ENCODE measurements around the gene BMAL1.
A peak's percentile ranks its signal among the peaks of the same experiment; 100 is the strongest.
"Not testable (repeated sequence)": the region's sequence is repeated elsewhere in the genome, so short reads cannot be mapped to it uniquely, and the experiment has no call there.

Gene BMAL1

DNA sequence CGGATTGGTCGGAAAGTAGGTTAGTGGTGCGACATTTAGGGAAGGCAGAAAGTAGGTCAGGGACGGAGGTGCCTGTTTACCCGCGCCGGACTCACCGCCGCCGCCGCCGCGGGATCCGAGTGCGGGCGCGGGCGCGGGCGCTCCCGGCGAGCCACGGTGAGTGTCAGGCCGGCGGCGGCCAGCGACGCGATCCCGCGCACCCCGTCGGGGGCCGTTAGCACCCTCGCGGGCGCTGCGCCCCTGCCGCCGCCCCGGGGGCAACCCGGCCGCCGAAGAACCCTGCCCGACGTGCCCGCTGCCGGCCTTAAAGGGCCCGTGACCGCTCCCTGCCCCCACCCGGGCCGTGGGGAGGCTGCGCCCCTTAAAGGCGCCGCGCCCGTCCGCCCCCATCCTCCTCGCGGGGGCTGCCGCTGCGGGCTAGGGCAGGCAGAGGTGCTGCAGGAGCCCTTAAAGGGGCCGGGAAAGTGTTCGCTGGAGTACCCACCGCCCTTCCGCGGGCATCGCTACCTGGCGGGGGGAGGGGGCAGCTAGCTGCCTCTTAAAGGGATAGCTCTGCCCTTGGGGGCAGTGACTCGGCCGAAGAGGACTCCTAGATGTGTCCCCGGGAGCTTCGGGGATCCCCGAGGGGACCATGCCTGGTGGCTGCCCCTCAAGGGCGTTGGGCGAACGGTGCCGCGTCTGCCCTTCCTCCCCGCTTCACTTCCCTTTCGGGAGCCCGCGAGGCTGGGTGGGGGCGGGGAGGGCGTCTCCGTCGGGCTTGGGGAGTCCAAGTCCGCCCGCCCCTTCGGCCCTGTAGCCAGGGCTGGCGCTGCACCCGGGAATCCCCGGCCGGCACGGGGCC, at the start of gene BMAL1:
BMAL1 (plus strand) TSS at position 23 of the 841 bp plus-strand sequence. CDS start 76,519 bp downstream, outside the sequence.
- peak in 1 of 2 donors; percentile 43 for DNase-seq

DNA sequence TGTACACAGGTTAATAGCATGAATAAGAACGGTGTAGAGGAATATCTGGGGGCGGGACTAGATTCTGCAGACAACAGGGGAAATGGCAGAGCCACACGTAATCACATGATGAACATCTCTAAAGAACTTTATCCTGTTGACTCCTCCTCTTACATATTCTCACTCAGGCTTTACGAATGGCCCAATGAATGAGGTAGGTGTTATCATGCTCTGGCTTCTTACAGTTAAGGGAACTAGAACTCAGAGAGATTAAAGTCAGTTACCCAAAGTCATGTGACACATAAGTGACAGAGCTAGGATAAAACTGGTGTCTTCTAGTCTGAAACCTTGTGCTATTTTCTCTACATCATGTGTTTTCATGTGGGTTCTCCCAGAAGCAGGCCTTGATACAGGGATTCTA, 49.0 kb upstream of the BMAL1 start:
- DNase-seq: no peak

DNA sequence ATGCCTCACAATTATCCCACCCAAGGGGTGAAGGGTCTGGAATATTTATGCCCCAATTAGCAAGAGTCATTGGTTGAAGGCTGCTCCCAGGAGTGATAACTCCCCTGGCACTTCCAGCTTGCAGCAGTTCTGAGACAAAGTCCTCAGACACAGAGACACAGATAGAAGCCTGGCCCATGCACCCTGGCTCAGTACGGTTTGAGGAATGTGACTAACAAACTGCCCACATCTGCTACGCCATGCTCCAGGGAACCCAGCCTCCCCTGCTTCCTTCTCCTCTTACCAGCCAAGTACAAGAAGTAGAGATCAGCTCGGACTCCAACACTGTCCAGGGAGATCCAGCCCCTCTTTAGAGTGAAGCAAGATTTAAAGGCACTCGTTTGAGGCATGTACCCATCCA, 48.5 kb upstream of the BMAL1 start:
- no peak for DNase-seq

DNA sequence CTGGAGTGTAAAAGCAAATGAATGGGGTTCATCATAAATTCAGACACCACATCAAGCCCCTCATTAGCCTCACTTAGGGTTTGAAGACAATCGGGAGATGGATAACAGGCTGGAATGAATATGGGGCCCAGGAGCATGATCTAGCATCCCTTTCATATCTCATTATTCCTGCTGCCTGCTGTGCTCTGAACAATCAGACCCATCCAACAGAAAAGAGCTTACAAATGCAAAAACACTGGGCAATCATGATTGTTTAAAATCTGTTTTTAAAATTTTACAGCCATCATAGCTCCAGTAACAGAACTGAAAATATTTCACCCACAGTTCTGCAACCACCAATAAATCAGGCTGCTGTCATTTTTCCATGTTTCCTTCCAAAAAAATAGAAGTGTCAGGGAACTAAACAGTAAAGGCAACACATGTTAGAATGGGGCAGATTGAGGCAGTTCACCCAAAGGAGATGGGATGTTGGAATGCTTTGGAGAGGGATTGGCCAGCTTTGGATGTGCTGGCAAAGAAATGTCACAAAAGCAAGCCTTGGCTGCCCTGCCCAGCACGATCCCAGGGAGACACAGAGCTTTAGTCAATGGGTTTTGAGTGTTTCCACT, 47.8 kb upstream of the BMAL1 start:
- no peak for DNase-seq

DNA sequence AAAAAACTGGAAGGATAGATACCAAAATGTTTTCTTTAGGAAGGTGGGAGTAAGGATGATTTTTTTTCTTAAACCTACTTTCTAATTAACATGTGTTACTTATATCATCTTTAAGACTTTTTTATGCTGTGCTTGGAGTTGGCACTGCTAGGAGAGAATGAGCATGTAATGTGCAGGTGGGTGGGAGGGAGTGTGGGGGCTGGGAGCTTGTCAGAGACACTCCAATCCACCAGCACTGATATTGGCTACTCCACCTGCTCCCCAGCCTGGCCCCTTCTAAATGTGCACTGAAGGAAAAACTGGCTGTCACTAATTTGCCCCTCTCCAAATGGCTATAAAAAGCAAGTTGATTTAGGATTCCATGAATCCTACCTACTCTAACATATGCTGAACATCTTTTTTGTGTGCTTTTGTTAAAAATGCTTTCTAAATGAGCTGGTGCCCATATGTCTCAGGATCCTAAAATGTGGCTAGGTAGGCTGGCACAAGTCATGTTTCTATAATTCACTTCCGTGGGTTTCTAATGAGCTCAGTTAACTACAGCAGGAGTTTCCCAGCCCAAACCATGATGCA, 44.3 kb upstream of the BMAL1 start:
- DNase-seq: no peak

GRCh38 chr11:13235895-13236294, 41.7 kb upstream of the BMAL1 start:
- DNase-seq: no peak

DNA sequence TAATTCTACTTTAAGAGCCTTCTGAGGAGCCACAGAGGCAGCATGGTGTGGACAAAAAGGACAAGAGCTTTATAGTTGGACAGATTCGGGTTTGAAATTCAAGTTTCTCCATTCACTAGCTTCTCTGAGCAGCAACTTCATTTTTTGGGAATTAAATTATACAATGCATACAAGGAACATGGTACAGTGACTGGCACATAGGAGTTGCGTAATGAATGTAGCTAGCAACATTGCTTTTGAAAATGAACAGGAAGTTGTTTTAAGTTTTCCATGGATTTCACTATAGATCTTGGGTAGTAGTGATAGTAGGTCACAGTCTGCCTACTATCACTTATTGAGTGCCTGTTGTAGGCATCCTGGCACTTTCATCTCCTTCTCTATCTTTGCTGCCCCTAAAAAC, 41.0 kb upstream of the BMAL1 start:
- no peak for DNase-seq

GRCh38 chr11:13237761-13238160, 39.8 kb upstream of the BMAL1 start:
- no peak for DNase-seq

DNA sequence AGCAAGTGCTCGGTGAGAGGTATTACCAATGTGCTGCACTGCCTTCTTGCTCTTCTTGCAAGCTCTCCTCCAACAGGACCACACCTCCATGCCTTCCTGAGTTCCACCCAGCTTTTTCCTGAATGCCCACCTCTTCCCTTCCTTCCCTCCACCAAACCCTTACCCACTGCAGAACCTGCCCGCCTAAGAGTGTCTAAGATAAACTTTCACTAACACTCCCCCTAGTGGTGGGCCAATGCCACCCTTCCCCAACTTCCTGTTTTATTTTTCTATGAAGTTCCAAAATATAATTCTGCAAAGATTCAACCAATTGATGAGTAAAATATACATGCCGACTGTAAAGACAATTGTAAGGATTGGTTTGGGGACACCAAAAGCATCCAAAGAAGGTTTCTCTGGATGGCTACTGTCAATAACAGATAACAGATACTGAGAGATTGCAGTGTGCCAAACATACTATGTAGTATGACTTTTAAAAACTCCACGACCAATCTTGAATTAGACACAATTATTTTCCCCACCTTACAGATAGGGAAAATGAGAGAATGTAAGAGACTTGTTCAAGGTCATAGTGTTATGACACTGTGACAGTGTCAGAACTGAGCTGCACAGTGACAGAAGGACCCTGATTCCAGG, 38.6 kb upstream of the BMAL1 start:
- peak in 1 of 2 donors; percentile 5 for DNase-seq

DNA sequence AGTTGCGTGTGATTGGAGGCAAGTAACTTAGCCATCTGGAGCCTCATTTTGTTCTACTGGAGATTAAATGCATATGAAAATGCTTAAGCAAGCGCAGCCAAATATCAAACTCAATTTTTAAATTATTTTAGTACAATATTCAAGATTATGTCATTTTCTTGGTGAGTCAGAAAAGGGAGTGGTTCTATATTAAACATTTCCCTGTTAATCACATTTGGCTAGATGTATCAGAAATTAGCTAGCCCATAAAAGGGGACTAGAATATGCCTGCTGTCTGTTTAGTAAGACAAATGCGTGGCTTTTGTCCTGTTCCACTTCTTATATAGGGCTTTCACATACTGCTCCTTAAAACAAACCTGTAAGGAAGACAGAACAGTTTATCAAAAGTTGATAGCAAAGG, 35.0 kb upstream of the BMAL1 start:
- DNase-seq: no peak

DNA sequence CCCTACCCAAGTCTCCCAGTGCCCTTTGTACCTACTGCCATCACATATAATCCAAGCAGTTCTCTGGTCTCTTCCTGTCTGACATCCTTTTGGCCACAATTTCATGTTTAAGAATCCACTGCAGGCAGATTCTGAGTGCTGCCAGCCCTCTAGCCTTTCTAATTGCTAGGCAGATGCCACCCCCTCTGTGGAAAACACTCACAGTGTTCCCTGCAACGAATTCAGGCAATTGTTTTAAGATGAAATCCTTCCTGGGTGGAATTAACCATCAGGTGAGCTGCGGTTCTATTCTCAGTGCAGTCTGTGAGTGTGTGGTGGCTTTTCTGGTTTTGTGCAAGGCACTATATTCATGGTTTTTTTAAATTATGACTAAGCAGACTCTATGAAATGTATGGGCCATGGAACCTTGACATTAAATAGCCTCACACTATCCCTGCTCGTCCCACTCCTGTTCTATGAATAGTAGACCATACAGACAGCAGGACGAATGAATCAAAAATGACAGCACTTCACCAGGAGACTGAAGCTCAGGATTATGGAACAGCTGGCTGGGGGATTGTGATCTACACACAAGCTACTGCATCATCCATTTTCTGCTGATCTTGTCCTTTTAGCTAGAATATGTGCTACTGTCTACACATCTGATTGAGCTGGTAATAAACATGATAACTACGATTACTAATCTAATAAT, 29.8 kb upstream of the BMAL1 start:
- DNase-seq: no peak

GRCh38 chr11:13249177-13249576, 28.4 kb upstream of the BMAL1 start:
- DNase-seq: no peak

DNA sequence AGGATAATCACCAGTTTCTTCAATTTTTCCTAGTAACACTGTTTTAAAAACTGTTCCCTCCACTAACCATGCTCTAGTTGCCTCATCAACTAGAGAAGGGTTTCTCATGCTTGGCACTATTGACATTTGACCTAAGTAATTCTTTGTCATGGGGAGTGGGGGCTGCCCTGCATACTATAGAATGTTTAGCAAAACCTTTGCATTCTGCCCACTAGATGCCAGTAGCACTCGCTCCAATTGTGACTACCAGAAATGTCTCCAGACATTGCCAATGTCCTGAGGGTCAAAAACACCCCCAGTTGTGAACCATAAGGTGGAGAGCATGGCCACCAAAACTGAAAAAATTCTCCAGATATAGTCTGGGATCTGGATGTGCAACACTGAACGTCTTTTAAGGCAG, 27.6 kb upstream of the BMAL1 start:
- no peak for DNase-seq

GRCh38 chr11:13251966-13252365, 25.6 kb upstream of the BMAL1 start:
- no peak for DNase-seq

- no peak for DNase-seq
Observed at GRCh38 chr11:13252438-13252837, 25.2 kb upstream of the BMAL1 start.

GRCh38 chr11:13256216-13256615, 21.4 kb upstream of the BMAL1 start:
- DNase-seq: no peak

DNA sequence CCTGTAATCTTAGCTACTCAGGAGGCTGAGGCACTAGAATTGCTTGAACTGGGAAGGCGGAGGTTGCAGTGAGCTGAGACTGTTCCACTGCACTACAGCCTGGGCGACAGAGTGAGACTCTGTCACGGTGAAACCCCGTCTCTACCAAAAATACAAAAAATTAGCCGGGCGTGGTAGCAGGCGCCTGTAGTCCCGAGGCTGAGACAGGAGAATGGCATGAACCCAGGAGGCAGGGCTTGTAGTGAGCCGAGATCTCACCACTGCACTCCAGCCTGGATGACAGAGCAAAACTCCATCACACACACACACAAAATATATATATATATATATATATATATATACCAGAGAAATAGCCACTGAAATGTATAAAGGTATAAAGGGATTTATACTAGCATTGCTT, 19.5 kb upstream of the BMAL1 start:
- DNase-seq: not testable (repeated sequence)

DNA sequence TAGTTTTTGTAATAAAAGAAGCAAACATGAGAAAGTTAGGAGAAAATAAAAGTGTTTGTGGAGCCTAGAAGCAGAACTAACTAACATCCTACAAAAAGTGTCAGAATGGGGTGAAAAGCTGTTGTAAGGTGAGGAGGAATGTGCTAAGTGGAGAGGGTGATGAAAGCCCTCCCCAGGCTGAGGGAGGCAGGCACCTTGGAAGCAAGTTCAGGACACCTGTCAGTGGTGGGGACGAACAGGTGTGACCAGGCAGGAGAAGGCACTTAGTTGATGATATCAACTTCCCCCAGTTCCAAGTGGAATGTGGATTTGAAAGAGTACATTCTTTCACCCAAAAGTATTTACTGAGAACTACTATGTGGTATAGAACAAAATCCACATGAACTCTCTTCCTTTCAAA, 18.7 kb upstream of the BMAL1 start:
- no peak for DNase-seq

- DNase-seq: no peak
Observed at GRCh38 chr11:13259374-13259773, 18.2 kb upstream of the BMAL1 start.

DNA sequence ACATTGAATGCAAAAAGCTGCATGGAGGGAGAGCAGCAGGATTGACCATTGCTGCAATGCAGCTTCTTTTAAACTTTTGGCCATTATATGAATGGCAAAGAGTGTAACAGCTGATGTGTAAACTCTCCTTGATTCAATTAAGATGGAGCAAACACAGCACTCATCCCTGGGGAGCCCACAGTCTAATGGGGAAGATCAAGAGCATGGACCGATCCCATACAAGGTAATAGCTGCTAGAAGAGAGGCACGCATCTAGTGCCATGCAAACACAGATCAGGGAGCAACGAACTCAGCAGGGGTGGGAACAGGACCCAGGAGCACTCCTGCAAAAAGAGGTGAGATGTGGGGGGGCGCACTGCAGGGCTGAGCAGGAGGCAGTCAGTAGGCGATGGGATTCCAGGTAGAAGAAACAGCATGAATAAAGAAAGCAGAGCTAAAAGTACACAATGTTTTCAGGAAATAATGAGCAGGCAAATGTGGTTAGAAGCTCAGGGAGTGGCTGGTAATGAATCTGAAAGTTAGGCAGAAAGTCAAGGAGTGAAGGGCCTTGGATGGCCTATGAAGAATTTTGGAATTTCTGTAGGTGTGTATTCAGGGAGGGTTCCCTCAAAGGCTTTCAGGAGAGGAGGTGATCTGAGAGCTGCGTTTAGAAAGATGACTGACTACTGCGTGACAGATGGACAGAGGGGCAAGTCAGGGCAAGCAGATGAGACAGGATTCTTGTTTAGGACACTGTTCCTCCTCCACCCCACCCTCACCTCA, 17.2 kb upstream of the BMAL1 start:
- no peak for DNase-seq

- DNase-seq: no peak
Observed at GRCh38 chr11:13260963-13261588, 16.5 kb upstream of the BMAL1 start.

DNA sequence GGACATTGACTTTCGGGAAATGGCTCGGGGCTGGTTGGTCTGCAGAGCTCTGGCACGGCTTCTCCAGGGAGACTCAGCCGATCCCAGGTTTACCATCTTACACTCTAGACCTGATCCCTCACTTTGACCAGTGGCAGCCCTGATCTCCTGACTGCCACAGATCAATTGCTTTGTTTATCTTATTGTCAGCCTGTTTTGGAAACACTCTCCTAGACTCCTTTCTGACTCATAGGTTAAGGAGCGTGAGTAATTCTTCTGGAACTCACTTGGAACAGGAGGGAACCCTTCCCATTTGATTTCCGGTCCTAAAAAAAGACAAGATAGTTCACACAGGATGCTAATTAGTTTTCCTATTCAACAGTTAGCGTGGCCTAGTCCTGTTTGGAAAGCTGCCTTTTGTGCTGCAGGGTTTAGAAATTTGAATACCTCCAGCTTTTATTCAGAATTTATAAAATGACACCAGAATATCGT, 16.0 kb upstream of the BMAL1 start:
- DNase-seq: no peak

Data from hippocampal formation (tissue), 2 donors.